Thoracic aorta (tissue), 2 donors: Measurements from ENCODE around the gene PLPP1. TPM values are rescaled to one million over a fixed set of nuclear protein-coding genes. Genes with fewer than 3 reads are reported as not detected.
A peak's percentile ranks its signal among the peaks of the same experiment; 100 is the strongest.

Source experiments
- ATAC-seq: fragments of 150-250 bp; one replicate; pipeline ENCODE4 v1.8.0; 2017; ENCODE audit warnings: low read depth; ENCODE audit not compliant: insufficient number of reproducible peaks, low FRiP score
- DNase-seq: peaks from one replicate; pipeline ENCODE4 v3.0.0-alpha.2; 2020; ENCODE audit warnings: low spot score
- H3K27ac ChIP-seq, 2 donors: fragments of 200-600 bp; sonication (generic); 1 replicate in 1 of 2; 2 replicates in 1 of 2; pipeline ENCODE4 v1.5.1; 2016; ENCODE audit warnings: mild to moderate bottlenecking in 2 of 2, moderate library complexity in 2 of 2
- H3K27me3 ChIP-seq: fragments of 200-600 bp; sonication (generic); replicated peaks from 2 replicates; pipeline ENCODE4 v1.6.0; 2016; ENCODE audit warnings: mild to moderate bottlenecking; ENCODE audit not compliant: insufficient read depth
- H3K36me3 ChIP-seq: fragments of 200-600 bp; sonication (generic); one replicate; pipeline ENCODE4 v1.5.1; 2016
- H3K4me1 ChIP-seq, 2 donors: fragments of 200-600 bp; sonication (generic); 1 replicate in 1 of 2; 2 replicates in 1 of 2; pipeline versions ENCODE4 v1.5.1 to v1.6.0; 2016; ENCODE audit warnings: low read depth in 2 of 2, mild to moderate bottlenecking in 1 of 2; ENCODE audit not compliant: control insufficient read depth in 1 of 2
- H3K4me3 ChIP-seq: fragments of 200-600 bp; sonication (generic); 2 replicates; pipeline ENCODE4 v1.5.1; 2016; ENCODE audit warnings: mild to moderate bottlenecking
- H3K9me3 ChIP-seq: fragments of 200-600 bp; sonication (generic); 2 replicates; pipeline ENCODE4 v1.5.1; 2016
- total RNA-seq, 2 donors: library from RNA; depleted of rRNA; stranded (reverse); fragments of >200 nt; gene quantifications; one replicate each; pipeline versions ENCODE4 v1.1.0 to v1.2.3, GENCODE V29; 2016
- TF ChIP-seq, protein P1 (sequence below): fragments of 200-600 bp; sonication (generic); IDR thresholded peaks from one replicate; pipeline ENCODE4 v1.5.1; 2019; ENCODE audit warnings: antibody characterized with exemption

Gene PLPP1
- total RNA-seq, 2 donors from 2014 or later, result 341 to 509 TPM

DNA sequence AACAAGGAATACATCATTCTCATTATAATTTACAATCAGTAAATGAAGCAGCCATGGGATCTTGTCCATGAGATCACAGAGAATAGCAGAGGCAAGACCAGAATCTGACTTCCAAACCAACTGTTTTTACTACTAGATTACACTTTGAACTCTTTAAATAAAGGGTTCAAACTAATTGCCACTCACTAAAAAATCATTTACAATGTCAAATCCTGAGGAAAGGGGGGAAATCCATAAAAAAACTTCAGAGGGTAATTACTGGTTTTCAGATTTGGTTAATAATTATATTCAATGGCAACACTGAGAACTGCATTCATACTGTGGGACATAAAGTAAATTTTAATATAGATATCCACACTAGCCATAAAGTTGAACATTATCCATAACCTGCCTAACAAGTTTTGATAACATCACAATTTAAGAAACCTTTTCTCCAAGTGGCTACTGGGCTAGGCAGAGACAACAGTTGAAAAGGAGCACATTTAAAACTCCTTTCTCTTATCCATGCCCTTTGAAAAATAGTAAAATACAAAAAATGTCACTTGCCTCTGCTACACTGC, 15.9 kb downstream of the PLPP1 start:
- DNase-seq (no peak), ATAC-seq (no peak)
- no peaks in the 10 kb centered on the region for H3K36me3 ChIP-seq
- H3K27ac ChIP-seq, result no peak overlapping the region
- H3K27me3 ChIP-seq, result no peaks in the 10 kb centered on the region
- H3K4me1 ChIP-seq, result peaks cover 11 to 52% of the 10 kb centered on the region in 2 donors
- H3K4me3 ChIP-seq, result no peak overlapping the region
- TF ChIP-seq, protein P1, sequence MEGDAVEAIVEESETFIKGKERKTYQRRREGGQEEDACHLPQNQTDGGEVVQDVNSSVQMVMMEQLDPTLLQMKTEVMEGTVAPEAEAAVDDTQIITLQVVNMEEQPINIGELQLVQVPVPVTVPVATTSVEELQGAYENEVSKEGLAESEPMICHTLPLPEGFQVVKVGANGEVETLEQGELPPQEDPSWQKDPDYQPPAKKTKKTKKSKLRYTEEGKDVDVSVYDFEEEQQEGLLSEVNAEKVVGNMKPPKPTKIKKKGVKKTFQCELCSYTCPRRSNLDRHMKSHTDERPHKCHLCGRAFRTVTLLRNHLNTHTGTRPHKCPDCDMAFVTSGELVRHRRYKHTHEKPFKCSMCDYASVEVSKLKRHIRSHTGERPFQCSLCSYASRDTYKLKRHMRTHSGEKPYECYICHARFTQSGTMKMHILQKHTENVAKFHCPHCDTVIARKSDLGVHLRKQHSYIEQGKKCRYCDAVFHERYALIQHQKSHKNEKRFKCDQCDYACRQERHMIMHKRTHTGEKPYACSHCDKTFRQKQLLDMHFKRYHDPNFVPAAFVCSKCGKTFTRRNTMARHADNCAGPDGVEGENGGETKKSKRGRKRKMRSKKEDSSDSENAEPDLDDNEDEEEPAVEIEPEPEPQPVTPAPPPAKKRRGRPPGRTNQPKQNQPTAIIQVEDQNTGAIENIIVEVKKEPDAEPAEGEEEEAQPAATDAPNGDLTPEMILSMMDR, result no peak
- no peaks in the 10 kb centered on the region for H3K9me3 ChIP-seq

DNA sequence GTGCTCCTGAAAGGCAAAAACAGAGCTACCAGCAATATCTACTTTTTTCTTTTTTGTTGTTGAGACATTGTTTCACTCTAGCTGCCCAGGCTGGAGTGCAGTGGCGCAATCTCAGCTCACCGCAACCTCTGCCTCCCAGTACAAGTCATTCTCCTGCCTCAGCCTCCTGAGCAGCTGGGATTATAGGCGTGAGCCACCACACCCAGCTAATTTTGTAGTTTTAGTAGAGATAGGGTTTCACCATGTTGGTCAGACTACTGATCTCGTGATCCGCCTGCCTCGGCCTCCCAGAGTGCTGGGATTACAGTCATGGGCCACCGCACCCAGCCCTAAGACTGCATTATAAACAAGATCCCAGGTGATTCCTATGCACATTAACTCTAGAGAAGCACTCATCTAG, 17.0 kb downstream of the PLPP1 start:
- no peak for DNase-seq
- Histone ChIP-seq H3K4me3 (no peak overlapping the region), H3K9me3 (no peaks in the 10 kb centered on the region), H3K27ac (no peak overlapping the region), H3K4me1 (peaks cover 11 to 50% of the 10 kb centered on the region in 2 donors), H3K36me3 (no peaks in the 10 kb centered on the region), H3K27me3 (no peaks in the 10 kb centered on the region)
- TF ChIP-seq, protein P1, result no peak
- ATAC-seq, result no peak

- Histone ChIP-seq H3K27ac (no peak overlapping the region), H3K36me3 (no peaks in the 10 kb centered on the region), H3K4me3 (no peak overlapping the region), H3K9me3 (no peaks in the 10 kb centered on the region), H3K27me3 (no peaks in the 10 kb centered on the region), H3K4me1 (peaks cover 39 to 61% of the 10 kb centered on the region in 2 donors)
- no peak for ATAC-seq
- TF ChIP-seq, protein P1, result no peak
- DNase-seq, result no peak
Measured at GRCh38 chr5:55511010-55511409, 23.8 kb downstream of the PLPP1 start.

- Histone ChIP-seq H3K4me3 (no peak overlapping the region), H3K9me3 (no peaks in the 10 kb centered on the region), H3K27me3 (no peaks in the 10 kb centered on the region), H3K27ac (no peak overlapping the region), H3K4me1 (peaks cover 44 to 66% of the 10 kb centered on the region in 2 donors), H3K36me3 (no peaks in the 10 kb centered on the region)
- ATAC-seq (no peak), DNase-seq (no peak)
- TF ChIP-seq, protein P1, result no peak
Measured at GRCh38 chr5:55510523-55510880, 24.3 kb downstream of the PLPP1 start.

GRCh38 chr5:55509796-55510522, 24.8 kb downstream of the PLPP1 start:
- DNase-seq (no peak), ATAC-seq (no peak)
- Histone ChIP-seq H3K27ac (peak overlapping the region in 1 of 2 donors; percentile 14), H3K4me1 (peaks cover 42 to 66% of the 10 kb centered on the region in 2 donors), H3K9me3 (no peaks in the 10 kb centered on the region), H3K27me3 (no peaks in the 10 kb centered on the region), H3K4me3 (no peak overlapping the region), H3K36me3 (no peaks in the 10 kb centered on the region)
- TF ChIP-seq, protein P1, result no peak
